HG02678 (cell line): ENCODE measurements around the gene SLC7A7.
"Not testable (repeated sequence)": the region's sequence is repeated elsewhere in the genome, so short reads cannot be mapped to it uniquely, and the experiment has no call there.

Experiments used
- ATAC-seq: cut with Tn5 transposase; IDR thresholded peaks from one replicate; pipeline ENCODE4 v1.9.1; 2021; ENCODE audit warnings: mild to moderate bottlenecking, moderate library complexity; ENCODE audit not compliant: unreplicated experiment

Gene SLC7A7

GRCh38 chr14:22764382-22764781 is 50.9 kb downstream of the SLC7A7 start:
- no peak for ATAC-seq

- ATAC-seq = no peak
Observed at GRCh38 chr14:22761734-22762133, 53.5 kb downstream of the SLC7A7 start.

- ATAC-seq = not testable (repeated sequence)
Observed at GRCh38 chr14:22757972-22758650, 57.1 kb downstream of the SLC7A7 start.

GRCh38 chr14:22753586-22753985 is 61.6 kb downstream of the SLC7A7 start:
- ATAC-seq = no peak

- no peak for ATAC-seq
Observed at GRCh38 chr14:22752422-22752821, 62.8 kb downstream of the SLC7A7 start.

GRCh38 chr14:22748631-22749068 is 66.6 kb downstream of the SLC7A7 start:
- no peak for ATAC-seq

- ATAC-seq = no peak
Observed at GRCh38 chr14:22748206-22748605, 67.0 kb downstream of the SLC7A7 start.

GRCh38 chr14:22747769-22748168 is 67.5 kb downstream of the SLC7A7 start:
- ATAC-seq = no peak

- ATAC-seq = no peak
Observed at GRCh38 chr14:22740020-22740419, 75.2 kb downstream of the SLC7A7 start.

- no peak for ATAC-seq
Observed at GRCh38 chr14:22739423-22739822, 75.8 kb downstream of the SLC7A7 start.

- peak; percentile 67 for ATAC-seq
Observed at GRCh38 chr14:22737052-22737451, 78.2 kb downstream of the SLC7A7 start.

GRCh38 chr14:22736384-22736783 is 78.9 kb downstream of the SLC7A7 start:
- not testable (repeated sequence) for ATAC-seq

GRCh38 chr14:22735096-22735495 is 80.1 kb downstream of the SLC7A7 start:
- ATAC-seq = no peak

- no peak for ATAC-seq
Observed at GRCh38 chr14:22733829-22734228, 81.4 kb downstream of the SLC7A7 start.

- ATAC-seq = not testable (repeated sequence)
Observed at GRCh38 chr14:22732062-22732461, 83.2 kb downstream of the SLC7A7 start.

- no peak for ATAC-seq
Observed at GRCh38 chr14:22726012-22726411, 89.2 kb downstream of the SLC7A7 start.

GRCh38 chr14:22725374-22725773 is 89.9 kb downstream of the SLC7A7 start:
- ATAC-seq = not testable (repeated sequence)

- not testable (repeated sequence) for ATAC-seq
Observed at GRCh38 chr14:22724847-22725246, 90.4 kb downstream of the SLC7A7 start.

GRCh38 chr14:22723815-22724214 is 91.4 kb downstream of the SLC7A7 start:
- ATAC-seq = no peak
